ENCODE results near the gene ROCK2.

The ROCK2 gene

DNA sequence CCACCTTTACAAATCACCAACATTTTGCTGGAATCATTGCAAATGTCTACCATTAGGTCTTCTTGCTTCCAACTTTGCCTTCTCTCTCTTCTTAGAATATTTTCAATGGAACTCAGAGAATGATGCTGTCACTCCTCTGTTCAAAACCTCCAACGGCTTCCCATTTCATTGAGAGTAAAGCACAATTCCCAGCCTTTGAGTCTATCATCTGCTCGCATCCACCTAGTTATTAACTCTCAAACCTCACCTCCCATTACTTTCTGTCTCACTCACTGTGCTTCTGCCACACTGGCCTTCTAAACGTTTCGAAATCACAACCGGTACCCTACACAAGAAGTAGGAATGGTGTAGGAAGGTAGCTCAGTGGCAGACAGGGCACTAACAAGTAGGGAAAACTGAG lies 40.0 kb downstream of the ROCK2 start:
- TF ChIP-seq TAF1 (IDR thresholded peaks at IDR 0.05; ENCODE audit: borderline replicate concordance, insufficient read depth, low read length) (no peak), SIN3A (IDR thresholded peaks at IDR 0.05; ENCODE audit: borderline replicate concordance, insufficient read depth, low read length) (no peak), POLR2AphosphoS5 (IDR thresholded peaks at IDR 0.05; ENCODE audit: low read depth, low read length) (no peak)
- TF ChIP-seq, protein P1, sequence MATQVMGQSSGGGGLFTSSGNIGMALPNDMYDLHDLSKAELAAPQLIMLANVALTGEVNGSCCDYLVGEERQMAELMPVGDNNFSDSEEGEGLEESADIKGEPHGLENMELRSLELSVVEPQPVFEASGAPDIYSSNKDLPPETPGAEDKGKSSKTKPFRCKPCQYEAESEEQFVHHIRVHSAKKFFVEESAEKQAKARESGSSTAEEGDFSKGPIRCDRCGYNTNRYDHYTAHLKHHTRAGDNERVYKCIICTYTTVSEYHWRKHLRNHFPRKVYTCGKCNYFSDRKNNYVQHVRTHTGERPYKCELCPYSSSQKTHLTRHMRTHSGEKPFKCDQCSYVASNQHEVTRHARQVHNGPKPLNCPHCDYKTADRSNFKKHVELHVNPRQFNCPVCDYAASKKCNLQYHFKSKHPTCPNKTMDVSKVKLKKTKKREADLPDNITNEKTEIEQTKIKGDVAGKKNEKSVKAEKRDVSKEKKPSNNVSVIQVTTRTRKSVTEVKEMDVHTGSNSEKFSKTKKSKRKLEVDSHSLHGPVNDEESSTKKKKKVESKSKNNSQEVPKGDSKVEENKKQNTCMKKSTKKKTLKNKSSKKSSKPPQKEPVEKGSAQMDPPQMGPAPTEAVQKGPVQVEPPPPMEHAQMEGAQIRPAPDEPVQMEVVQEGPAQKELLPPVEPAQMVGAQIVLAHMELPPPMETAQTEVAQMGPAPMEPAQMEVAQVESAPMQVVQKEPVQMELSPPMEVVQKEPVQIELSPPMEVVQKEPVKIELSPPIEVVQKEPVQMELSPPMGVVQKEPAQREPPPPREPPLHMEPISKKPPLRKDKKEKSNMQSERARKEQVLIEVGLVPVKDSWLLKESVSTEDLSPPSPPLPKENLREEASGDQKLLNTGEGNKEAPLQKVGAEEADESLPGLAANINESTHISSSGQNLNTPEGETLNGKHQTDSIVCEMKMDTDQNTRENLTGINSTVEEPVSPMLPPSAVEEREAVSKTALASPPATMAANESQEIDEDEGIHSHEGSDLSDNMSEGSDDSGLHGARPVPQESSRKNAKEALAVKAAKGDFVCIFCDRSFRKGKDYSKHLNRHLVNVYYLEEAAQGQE (IDR thresholded peaks at IDR 0.05; ENCODE audit: insufficient read depth in 1 of 2, low read depth in 2 of 2, low read length in 2 of 2) = no peak

DNA sequence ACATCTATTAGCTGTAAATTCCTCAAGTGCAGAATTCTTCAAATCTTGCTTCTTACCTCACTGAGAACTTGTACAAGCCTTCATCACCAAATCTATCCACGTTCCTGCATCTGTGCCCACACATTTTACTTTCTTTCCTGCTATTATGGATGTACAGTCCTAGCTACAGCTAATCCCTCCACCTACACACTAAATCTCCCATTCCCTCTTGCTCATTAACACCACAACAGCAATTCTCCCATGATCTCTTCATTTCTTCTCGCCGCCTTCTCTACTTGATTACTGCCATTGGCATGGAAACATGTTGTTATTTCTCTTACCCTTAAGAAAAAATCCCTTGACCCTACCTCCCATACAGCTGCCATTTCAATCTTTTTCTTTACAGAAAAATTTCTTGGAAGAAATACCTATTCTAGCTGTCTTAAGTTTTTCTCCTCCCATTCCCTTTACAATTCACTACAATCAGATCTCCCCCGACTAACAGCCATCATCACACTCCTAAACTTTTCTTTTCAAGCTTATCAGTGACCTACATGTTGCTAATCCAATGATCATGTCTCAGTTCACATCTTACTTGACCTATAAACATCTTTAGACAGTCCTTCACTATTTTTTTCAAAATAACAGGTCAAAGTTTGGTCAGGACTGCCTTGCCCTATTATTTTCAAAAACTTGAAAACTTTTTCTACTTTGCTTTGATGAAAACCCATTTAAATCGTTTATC lies 41.0 kb downstream of the ROCK2 start:
- TF ChIP-seq SIN3A (IDR thresholded peaks at IDR 0.05; ENCODE audit: borderline replicate concordance, insufficient read depth, low read length) (no peak), FOXP2 (optimal IDR thresholded peaks at IDR 0.05; ENCODE audit: borderline replicate concordance, extremely low read depth, extremely low read length, insufficient read depth) (no peak), POLR2AphosphoS5 (IDR thresholded peaks at IDR 0.05; ENCODE audit: low read depth, low read length) (no peak), TAF1 (IDR thresholded peaks at IDR 0.05; ENCODE audit: borderline replicate concordance, insufficient read depth, low read length) (no peak)
- TF ChIP-seq, protein P1 (IDR thresholded peaks at IDR 0.05; ENCODE audit: insufficient read depth in 1 of 2, low read depth in 2 of 2, low read length in 2 of 2) = no peak

DNA sequence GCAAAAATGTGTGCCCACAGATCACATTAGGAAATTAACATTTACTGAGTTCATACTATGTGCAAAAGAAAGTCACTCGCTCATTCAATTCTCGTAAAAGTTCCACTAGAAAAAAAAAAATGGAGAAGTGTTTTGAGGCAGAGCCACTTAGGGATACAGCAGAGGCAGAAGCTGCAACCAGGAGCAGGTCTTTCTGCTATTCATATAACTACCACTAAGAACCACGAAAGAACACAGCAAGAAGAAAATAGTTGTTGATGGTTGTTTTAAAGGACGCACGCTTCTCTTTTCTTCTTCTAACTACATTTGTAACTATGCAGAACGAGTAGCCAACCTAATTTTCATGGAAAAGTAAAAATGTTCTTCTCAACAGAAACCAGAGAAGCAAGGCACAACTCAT lies 45.0 kb downstream of the ROCK2 start:
- TF ChIP-seq POLR2AphosphoS5 (IDR thresholded peaks at IDR 0.05; ENCODE audit: low read depth, low read length) (no peak), TAF1 (IDR thresholded peaks at IDR 0.05; ENCODE audit: borderline replicate concordance, insufficient read depth, low read length) (no peak), FOXP2 (optimal IDR thresholded peaks at IDR 0.05; ENCODE audit: borderline replicate concordance, extremely low read depth, extremely low read length, insufficient read depth) (no peak), SIN3A (IDR thresholded peaks at IDR 0.05; ENCODE audit: borderline replicate concordance, insufficient read depth, low read length) (no peak)
- TF ChIP-seq, protein P1 (IDR thresholded peaks at IDR 0.05; ENCODE audit: insufficient read depth in 1 of 2, low read depth in 2 of 2, low read length in 2 of 2) = no peak

DNA sequence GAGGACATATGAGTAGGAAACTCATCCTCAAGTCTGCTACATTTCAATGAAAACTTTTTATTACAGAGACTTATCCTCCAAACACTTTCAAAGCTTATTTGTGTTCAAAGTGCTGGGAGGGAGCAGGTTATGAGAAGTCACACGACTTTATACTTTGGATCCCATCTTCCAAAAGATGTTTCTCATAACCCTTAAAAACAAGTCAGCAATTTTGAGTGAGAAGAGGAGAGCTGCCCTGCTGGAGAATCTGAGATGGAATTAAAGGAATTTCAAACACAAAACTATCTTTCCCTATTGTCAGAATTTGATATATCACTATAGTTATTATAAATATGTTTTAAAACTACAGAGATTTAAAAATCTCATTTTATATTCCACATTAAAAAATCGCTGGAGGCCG lies 45.8 kb downstream of the ROCK2 start:
- TF ChIP-seq FOXP2 (optimal IDR thresholded peaks at IDR 0.05; ENCODE audit: borderline replicate concordance, extremely low read depth, extremely low read length, insufficient read depth) = no peak
- TF ChIP-seq SIN3A (IDR thresholded peaks at IDR 0.05; ENCODE audit: borderline replicate concordance, insufficient read depth, low read length) = no peak
- TF ChIP-seq POLR2AphosphoS5 (IDR thresholded peaks at IDR 0.05; ENCODE audit: low read depth, low read length) = no peak
- TF ChIP-seq TAF1 (IDR thresholded peaks at IDR 0.05; ENCODE audit: borderline replicate concordance, insufficient read depth, low read length) = no peak
- TF ChIP-seq, protein P1 (IDR thresholded peaks at IDR 0.05; ENCODE audit: insufficient read depth in 1 of 2, low read depth in 2 of 2, low read length in 2 of 2) = no peak

Data from PFSK-1 (cell line).